GM18508 (cell line): ENCODE results near the gene ARSI.
"Not testable (repeated sequence)": the region's sequence is repeated elsewhere in the genome, so short reads cannot be mapped to it uniquely, and the experiment has no call there.

Experiments
- ATAC-seq: cut with Tn5 transposase; IDR thresholded peaks from one replicate; pipeline ENCODE4 v1.9.1; 2021; ENCODE audit warnings: moderate number of reproducible peaks; ENCODE audit not compliant: insufficient read depth, unreplicated experiment

Gene ARSI

GRCh38 chr5:150251504-150251903 is 51.2 kb downstream of the ARSI start:
- no peak for ATAC-seq

GRCh38 chr5:150249744-150250143 is 53.0 kb downstream of the ARSI start:
- ATAC-seq: no peak

GRCh38 chr5:150248946-150249345 is 53.8 kb downstream of the ARSI start:
- no peak for ATAC-seq

GRCh38 chr5:150248493-150248892 is 54.2 kb downstream of the ARSI start:
- ATAC-seq: not testable (repeated sequence)

GRCh38 chr5:150247726-150248125 is 55.0 kb downstream of the ARSI start:
- ATAC-seq: no peak

- ATAC-seq: no peak
These were observed 55.9 kb downstream of the ARSI start for GRCh38 chr5:150246835-150247234.

- ATAC-seq: no peak
These were observed 56.3 kb downstream of the ARSI start for GRCh38 chr5:150246429-150246828.
